Astrocyte (in vitro differentiated cells and primary cell): Measurements from ENCODE around the gene MAPRE2.

Experiments used
- EZH2 ChIP-seq: IDR thresholded peaks from 2 replicates; pipeline ENCODE4 v1.6.1; 2012; ENCODE audit warnings: mild to moderate bottlenecking, low read length, inconsistent platforms; ENCODE audit not compliant: insufficient read depth
- TF ChIP-seq, protein P1 (sequence below): IDR thresholded peaks from 2 replicates; pipeline ENCODE4 v1.5.1; 2011; ENCODE audit warnings: low read depth, mild to moderate bottlenecking, inconsistent platforms, low read length, moderate library complexity; ENCODE audit not compliant: insufficient read depth

GRCh38 chr18:35121038-35121437, 79.8 kb downstream of the MAPRE2 start:
- TF ChIP-seq, protein P1, sequence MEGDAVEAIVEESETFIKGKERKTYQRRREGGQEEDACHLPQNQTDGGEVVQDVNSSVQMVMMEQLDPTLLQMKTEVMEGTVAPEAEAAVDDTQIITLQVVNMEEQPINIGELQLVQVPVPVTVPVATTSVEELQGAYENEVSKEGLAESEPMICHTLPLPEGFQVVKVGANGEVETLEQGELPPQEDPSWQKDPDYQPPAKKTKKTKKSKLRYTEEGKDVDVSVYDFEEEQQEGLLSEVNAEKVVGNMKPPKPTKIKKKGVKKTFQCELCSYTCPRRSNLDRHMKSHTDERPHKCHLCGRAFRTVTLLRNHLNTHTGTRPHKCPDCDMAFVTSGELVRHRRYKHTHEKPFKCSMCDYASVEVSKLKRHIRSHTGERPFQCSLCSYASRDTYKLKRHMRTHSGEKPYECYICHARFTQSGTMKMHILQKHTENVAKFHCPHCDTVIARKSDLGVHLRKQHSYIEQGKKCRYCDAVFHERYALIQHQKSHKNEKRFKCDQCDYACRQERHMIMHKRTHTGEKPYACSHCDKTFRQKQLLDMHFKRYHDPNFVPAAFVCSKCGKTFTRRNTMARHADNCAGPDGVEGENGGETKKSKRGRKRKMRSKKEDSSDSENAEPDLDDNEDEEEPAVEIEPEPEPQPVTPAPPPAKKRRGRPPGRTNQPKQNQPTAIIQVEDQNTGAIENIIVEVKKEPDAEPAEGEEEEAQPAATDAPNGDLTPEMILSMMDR = no peak
- TF ChIP-seq EZH2 = no peak
